CMK (cell line): ENCODE results near the gene UGT1A9.

Source experiments
- DNase-seq: peaks from one replicate; pipeline ENCODE4 v3.0.0-alpha.2; 2010; ENCODE audit warnings: low read depth

The UGT1A9 gene

DNA sequence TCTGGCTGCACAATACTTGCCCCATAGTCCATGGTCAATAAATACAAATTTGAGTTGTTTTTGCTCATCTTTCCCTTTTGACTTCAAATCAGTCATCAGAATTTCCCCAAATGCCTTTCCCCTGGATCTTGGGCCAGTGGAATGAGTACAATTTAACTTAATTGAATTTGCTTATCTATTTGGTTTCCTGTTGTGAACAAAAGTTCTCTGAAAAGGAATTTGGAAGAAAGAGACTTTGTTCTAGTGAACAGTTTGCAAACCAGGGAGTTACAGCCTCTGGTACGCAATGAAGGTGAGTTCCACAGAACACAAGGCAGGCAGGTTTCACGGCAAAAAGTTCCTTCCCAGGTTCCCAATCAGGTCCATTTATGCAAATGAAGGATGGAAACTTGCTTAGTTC, 87.2 kb downstream of the UGT1A9 start:
- no peak for DNase-seq

DNA sequence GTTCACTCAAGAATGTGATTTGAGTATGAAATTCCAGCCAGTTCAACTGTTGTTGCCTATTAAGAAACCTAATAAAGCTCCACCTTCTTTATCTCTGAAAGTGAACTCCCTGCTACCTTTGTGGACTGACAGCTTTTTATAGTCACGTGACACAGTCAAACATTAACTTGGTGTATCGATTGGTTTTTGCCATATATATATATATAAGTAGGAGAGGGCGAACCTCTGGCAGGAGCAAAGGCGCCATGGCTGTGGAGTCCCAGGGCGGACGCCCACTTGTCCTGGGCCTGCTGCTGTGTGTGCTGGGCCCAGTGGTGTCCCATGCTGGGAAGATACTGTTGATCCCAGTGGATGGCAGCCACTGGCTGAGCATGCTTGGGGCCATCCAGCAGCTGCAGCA, 88.3 kb downstream of the UGT1A9 start, which contains the start of gene UGT1A1:
UGT1A1 (plus strand) TSS at position 228 of the 400 bp plus-strand sequence; CDS start at position 246, 18 bp downstream.
- DNase-seq = no peak

DNA sequence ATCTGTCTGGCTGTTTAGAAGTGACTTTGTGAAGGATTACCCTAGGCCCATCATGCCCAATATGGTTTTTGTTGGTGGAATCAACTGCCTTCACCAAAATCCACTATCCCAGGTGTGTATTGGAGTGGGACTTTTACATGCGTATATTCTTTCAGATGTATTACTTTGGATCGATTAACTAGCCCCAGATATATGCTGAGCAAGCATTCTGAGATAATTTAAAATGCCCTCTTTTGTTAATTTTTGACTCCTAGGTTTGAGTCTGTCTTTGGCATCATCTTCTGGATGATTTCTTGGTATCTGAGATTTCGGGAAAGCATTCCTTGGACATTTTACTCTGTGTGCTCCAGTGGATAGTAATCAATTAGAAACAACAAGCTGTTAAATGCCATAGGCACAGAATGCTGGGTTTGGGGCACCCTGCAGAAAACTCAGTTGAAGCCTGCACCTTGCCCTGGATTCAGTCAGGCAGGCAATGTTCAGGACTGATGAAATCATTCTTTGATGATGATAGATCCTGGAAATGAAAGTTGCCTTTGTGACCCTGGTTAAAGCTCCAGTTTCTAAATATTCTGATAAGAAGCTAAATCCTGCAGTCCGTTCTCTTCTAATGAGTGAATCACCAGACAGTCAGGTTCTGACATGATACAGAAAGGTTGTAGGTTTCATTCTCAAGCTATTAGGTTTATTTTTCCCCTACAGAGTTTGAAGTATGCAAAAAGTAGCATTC, 89.5 kb downstream of the UGT1A9 start:
- DNase-seq = no peak

DNA sequence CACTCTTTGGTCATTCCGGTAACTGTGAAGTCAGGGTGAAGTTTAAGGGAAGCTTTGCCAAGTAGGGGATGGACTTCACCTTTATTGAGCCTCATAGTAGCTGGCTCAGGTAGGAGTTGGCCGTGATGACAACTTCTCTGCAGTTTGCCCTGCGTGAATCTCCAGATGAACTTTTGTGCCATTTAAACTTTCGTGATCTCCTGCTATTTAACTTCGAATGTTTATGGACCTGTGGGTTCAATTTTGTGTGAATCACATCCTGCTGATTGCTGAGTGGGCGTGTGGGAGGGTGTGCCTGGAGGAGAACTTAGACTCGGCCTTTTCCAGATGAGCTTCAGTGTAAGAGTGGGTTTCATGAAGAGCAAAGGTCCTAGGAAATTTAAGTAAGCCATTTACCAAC, 92.6 kb downstream of the UGT1A9 start:
- DNase-seq = no peak

DNA sequence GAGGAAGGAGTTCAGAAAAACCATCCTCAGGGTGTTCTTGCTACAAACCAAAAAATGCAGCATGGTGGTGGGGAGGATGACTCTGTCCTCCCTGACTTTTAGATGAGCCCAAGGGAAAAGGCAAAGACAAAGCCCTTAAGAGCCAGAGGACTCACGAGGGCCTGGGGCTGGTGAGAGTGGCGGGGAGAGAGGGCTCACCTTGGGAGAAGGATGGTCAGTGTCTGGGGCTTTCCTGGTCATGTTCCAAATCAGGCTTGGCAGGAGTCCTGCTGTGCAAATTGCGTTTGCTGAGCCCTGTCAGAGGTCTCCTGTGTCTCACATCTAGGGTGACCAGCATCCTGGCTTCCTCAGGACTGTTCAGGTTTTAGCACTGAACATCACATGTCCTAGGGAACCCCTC, 93.1 kb downstream of the UGT1A9 start:
- DNase-seq = no peak

DNA sequence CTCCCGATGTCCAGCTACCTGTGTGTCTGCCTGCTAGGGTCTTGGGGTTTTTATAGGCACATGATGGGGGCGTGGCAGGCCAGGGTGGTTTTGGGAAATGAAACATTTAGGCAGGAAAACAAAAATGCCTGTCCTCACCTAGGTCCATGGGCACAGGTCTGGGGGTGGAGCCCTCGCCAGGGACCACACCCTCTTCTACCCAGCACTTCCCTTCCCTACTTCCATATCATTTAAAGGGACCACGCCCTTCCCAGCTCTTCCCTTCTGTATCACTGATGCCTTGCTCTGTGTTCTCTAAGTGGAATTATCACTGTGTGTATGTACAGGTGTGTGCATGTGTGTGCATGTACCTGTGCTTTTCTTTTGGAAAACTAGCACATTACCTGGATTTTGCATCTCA, 94.7 kb downstream of the UGT1A9 start:
- no peak for DNase-seq

DNA sequence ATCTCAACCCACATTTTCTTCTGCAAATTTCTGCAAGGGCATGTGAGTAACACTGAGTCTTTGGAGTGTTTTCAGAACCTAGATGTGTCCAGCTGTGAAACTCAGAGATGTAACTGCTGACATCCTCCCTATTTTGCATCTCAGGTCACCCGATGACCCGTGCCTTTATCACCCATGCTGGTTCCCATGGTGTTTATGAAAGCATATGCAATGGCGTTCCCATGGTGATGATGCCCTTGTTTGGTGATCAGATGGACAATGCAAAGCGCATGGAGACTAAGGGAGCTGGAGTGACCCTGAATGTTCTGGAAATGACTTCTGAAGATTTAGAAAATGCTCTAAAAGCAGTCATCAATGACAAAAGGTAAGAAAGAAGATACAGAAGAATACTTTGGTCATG, 96.4 kb downstream of the UGT1A9 start:
- no peak for DNase-seq

DNA sequence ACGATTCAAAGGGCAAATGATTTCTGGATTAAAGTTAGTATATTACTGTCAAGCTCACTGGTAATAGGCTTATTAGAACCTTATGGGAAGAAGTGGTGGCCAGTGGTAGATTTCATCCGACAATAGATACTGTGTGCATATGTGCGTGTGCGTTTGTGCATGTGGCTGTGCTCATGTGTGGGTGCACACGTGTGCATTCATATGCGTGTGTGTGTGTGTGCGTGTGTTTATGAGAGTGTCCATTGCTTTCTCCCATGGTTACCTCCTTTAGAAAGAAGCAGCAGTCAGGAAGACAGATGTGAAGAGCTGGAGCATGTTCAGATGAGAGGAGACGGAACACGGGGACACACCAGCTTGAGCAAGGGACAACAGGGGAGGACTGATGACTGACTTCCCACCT, 97.6 kb downstream of the UGT1A9 start:
- DNase-seq = no peak

DNA sequence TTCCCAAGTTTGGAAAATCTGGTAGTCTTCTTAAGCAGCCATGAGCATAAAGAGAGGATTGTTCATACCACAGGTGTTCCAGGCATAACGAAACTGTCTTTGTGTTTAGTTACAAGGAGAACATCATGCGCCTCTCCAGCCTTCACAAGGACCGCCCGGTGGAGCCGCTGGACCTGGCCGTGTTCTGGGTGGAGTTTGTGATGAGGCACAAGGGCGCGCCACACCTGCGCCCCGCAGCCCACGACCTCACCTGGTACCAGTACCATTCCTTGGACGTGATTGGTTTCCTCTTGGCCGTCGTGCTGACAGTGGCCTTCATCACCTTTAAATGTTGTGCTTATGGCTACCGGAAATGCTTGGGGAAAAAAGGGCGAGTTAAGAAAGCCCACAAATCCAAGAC, 100.5 kb downstream of the UGT1A9 start:
- DNase-seq = no peak

DNA sequence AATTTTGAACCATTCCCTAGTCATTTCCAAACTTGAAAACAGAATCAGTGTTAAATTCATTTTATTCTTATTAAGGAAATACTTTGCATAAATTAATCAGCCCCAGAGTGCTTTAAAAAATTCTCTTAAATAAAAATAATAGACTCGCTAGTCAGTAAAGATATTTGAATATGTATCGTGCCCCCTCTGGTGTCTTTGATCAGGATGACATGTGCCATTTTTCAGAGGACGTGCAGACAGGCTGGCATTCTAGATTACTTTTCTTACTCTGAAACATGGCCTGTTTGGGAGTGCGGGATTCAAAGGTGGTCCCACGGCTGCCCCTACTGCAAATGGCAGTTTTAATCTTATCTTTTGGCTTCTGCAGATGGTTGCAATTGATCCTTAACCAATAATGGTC, 100.9 kb downstream of the UGT1A9 start:
- DNase-seq = no peak

DNA sequence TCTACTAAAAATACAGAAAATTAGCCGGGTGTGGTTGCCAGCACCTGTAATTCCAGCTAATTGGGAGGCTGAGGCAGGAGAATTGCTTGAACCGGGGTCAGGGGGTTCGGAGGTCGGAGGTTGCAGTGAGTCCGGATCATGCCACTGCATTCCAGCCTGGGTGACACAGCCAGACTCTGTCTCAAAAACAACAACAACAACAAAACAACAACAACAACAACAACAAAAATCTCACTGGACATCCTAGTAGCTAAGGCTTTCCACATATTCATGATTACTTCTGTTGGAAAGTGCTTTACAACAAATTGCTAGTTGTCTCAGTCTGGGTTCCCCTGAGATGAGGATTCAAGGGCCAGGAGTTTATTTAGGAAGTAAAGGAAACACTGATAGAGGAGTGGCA, 102.2 kb downstream of the UGT1A9 start:
- no peak for DNase-seq

DNA sequence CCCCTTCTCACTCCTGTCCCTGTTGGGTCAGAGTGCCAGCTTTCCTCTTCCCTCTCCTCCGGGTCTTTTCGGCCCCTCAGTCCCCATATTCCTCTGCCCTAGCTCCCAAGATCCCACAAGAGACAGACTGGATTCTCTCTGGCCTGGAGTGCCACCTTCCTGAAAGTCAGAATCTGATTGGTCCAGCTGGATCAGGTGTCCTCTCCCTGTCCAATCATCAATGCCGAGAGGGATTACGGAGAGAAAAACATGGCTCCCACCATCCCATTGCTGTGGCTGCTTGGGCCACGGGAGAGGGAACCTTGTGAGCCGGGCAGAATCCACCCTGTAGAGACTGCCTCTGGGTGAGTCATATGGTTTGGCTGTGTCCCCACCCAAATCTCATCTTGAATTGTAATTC, 103.7 kb downstream of the UGT1A9 start:
- no peak for DNase-seq

DNA sequence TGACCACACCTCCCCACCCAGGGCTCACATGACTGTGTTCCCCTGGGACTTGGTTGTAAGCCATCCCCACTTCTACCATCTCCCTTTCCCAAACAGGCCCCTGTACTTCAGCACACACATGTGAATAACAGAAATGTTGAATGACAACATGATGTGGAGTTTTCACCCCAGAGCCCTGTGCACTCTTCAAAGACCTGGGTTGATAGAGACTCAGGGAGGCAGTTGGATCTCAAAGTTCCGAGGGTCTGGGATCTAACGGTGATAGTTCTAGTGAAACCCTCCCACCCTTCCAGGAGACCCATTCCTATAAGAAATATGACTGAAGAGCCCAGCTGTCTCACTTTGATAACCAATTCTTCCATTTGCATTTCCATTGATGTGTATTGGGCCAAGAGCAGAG, 106.3 kb downstream of the UGT1A9 start, which contains the start of gene MROH2A:
MROH2A (plus strand) TSS at position 301 of the 400 bp plus-strand sequence. CDS start 1,029 bp downstream, outside the sequence.
- DNase-seq = no peak

DNA sequence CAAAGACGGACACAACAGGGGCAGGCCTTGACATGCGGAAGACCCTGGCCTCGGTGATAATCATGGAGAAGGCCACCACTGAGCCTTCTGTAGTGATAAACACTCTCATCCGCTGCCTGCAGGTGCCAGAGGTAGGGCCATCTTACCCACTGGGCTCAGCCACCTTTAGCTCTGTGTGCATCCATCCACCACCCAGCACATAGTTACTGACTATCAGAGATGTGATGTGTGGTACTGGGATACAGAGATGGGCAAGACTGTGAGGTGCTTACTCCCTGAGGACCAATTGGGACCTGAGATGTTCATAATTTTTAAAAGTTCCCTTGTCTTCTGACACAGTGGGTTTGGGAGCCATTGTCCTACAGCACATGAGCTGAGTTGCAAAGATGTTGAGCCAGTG, 108.0 kb downstream of the UGT1A9 start:
- no peak for DNase-seq

DNA sequence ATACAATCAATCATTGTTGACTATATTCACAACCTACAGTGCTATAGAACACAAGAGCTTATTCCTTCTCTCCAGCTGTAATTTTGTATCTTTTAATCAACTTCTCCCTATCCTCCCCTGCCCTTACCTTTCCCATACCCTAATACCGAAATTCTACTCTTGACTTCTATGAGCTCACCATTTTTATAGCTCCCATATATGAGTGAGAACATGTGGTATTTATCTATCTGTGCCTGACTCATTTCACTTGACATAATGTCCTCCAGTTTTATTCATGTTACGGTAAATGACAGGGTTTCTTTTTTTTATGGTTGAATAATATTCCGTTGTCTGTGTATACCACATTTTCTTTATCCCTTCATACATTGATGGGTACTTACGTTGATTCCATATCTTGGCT, 109.1 kb downstream of the UGT1A9 start:
- no peak for DNase-seq

DNA sequence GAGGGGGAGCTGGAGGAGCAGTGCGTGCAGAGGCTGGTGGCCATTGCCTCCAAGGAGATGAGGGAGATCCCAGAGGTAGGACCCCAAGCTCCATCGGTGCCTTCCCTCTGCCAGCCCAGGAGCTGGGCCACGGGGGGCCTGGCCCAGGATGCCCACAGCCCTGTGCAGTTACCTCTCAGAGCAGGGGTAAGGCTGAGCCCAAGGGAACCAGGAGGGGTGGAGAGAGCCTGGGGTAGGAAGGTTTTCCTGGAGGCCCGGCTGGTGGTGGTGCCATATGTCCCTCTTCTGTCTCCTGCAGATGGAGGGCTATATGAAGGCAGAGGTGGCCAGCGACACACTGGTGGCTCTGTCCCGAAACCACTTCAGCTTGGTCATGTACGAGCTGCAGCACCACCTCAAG, 117.9 kb downstream of the UGT1A9 start:
- no peak for DNase-seq

DNA sequence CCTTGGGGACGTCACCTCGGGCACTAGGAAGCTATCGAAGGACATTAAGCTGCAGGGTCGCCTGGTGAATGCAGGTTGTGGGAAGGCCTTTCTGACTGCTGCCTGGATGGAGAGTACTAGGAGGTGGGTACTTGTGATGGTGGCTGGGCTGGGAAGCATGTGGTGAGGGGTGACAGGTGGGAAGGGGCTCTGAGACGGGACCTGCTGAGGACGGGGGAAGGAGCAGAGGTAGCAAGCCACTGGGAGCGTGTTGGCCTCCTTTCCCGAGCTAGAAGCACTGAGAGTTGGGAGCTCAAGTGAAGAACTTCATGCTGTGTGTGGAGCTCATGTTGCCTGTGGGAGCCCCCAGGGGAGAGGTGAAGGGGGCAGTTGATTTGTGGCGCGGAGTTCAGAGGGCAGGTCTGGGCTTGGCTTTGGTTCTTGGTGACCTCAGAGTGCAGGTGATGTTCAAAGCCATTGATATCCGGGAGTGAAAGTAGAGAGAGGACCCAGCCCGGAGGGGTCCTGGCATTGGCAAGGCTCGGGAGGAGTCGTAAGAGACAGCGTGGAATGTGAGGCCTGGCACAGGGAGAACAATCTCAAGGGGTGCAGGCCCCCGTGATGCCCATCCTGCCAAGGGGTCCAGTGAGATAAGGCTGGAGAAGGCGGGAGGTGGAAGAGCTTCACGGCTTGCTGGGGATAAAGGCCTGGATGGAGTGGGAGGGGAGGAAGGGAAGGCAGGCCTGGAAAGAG, 119.6 kb downstream of the UGT1A9 start:
- DNase-seq = no peak

DNA sequence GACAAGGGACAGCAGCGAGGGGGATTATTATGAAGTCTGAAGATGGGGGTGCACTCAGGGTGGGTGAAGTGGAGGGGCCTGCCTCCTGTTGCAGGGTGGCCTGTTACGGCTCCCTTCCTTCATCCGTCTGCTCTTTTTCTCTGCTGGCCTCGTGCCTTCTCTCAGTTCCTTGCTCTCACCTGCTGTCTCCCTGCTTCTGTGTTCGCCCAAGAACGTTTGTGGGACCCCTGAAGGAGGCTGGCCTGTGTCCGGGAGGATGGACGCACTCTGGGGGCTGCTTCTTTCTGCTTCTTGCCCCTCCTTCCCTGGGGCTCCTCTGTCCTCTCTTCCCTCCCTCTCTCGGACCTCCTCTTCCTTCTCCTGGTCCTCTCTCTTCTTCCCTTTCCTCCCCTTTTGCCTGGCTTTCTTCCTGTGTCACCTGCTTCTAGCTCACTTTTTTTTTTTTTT, 120.2 kb downstream of the UGT1A9 start:
- DNase-seq = no peak

DNA sequence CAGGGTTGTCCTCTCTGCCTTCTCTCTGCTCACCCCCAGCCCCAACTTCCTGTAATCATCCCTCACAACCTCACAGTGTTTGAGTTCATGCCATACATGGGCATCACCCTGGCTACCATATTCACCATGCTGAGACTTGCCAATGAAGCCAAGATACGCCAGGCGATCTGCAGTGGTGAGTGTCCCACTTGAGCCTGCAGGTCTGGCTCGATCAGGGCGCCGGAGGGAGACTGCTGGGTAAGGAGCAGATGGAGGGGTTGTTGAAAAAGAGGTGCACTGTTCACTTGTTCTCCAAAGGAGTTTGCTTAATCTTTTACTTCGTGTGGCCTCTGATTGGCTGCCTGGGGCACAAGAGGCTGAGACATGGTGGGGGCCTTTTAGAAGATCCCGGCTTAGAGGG, 121.0 kb downstream of the UGT1A9 start:
- DNase-seq = no peak

DNA sequence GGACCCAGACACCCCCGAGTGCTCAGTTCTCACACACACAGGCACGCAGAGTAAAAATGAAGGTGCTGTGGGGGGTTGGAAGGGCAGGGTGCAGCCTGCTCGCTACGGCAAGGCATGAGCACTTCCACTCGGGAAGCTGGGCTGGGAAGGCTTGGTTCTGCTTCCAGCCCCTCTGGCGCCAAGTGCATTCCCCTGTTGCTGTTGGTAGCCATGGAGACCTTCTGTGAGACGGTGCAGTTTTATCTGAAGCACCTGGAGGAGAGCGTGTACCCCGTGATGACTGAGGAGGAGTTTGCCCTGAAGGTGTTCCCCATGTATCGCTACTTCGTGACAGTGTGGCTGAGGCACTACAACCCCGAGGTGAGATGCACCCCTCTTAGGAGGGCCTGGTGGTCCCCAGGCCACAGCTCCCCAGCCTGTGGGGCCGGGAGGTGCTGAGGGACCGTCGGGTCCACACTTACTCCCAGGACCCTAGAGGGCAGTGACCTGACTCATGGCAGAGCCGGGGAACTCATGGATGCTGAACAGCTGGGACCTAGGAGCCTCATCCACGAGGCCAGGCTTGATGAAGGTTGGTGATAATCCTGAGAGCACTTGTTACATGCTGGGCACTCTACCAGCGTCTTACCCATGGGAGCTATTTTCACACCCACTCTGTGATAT, 121.9 kb downstream of the UGT1A9 start:
- DNase-seq = no peak

DNA sequence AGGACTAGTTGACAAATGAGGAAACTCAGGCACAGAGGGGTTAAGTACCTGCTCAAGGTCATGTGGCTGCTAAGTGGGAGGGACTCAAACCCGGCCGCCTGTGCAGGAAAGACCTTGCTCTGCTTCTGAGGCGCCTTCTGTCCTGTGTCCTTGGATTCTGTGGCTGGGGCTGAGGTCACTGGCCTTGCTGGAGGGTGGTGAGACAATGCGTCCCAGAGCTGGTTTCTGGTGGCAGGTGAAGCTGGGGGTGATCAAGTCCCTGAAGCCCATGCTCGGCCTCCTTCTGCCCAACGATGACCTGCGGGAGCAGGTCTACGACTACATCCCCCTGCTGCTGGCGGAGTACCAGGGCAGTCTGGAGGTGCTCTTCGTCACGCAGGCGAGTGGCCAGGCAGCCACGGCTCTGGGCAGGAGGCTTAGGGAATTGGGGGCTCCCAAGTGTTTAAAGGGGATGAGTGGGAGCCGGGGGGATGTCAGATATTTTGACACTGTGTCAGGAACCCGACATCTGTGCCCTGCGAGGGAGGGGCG, 122.5 kb downstream of the UGT1A9 start:
- DNase-seq = no peak

DNA sequence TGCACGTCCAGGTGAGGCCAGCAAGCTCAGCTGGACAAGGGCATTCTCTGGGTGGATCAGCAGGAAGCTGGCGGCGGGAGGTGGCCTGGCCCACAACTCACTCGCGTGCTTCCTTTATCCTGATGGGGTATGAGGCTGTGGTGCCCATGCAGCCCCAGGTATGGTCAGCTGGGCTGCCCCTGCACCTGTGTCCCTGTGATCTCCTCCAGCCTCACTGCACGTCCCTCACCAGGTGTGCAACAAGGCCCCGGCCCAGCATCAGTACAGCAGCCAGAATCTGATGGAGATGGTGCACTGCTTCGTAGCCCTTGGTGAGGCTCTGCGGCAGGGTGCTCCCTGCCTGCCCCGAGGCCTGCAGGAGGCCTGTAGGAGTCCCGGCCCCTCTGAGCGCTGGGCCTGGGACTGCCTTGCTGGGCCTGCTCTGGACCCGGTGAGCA, 124.1 kb downstream of the UGT1A9 start:
- DNase-seq = no peak

DNA sequence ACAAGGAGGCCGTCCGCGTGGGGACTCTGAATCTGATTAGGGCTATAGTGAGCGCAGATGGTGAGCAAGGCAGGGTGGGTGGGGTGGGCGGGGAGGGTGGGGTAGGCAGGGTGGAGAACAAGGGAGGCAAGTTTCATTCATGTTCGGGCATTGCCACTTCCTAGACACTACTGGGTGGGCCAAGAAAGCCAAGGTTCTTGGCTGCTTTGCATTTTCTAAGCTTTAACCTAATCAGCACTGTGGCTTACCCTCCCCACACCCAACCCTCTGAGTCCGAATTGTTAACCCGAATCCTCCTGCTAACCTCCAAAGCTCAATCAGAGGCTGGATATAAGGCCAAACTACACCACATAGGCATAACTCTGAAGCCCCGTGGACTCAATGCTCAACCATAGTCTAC, 124.6 kb downstream of the UGT1A9 start:
- DNase-seq = no peak
